ENCODE data around the gene BLOC1S3. TPM values are rescaled to one million over a fixed set of nuclear protein-coding genes. Genes with fewer than 3 reads are reported as not detected.

The BLOC1S3 gene
- total RNA-seq, 2 donors from 2014 or later, result 9.4 to 11.3 TPM

DNA sequence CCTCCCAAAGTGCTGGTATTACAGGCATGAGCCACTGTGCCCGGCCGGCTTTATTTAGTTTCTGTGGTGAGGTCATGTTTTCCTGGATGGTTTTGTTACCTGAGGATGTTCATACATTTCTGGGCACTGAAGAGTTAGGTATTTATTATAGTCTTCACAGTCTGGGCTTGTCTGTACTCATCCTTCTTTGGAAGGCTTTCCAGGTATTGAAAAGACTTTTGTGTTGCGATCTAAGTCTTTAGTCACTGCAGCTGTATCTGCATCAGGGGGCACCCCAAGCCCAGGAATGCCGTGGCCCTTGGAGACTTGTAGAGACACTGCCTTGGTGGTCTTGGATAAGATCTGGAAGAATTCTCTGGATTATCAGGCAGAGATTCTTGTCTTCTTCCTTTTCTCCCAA, 12.8 kb downstream of the BLOC1S3 start:
- Histone ChIP-seq H3K4me3 (ENCODE audit: low read length) (no peak overlapping the region), H3K9me3 (ENCODE audit: control insufficient read depth, low read length) (no peaks in the 10 kb centered on the region), H3K9ac (ENCODE audit: extremely low read depth, low read length, poor library complexity, severe bottlenecking) (no peak overlapping the region), H3K27ac (ENCODE audit: low read depth, low read length) (no peak overlapping the region), H3K27me3 (ENCODE audit: control insufficient read depth, insufficient read depth, low read length, poor library complexity, severe bottlenecking) (no peaks in the 10 kb centered on the region), H3K36me3 (ENCODE audit: control insufficient read depth, insufficient read depth, low read length) (no peaks in the 10 kb centered on the region), H3K4me1 (ENCODE audit: control insufficient read depth, insufficient read depth, low read length) (peaks cover 5% of the 10 kb centered on the region)
- no peak overlapping the region for H3K4me3 Mint-ChIP-seq
- H3K9me3 Mint-ChIP-seq, result no peaks in the 10 kb centered on the region
- H3K4me1 Mint-ChIP-seq, result no peaks in the 10 kb centered on the region
- H3K36me3 Mint-ChIP-seq (ENCODE audit: low read depth), result no peaks in the 10 kb centered on the region
- DNase-seq, result no peak
- whole genome bisulfite sequencing, 2 experiments (ENCODE audit: insufficient coverage in 1 of 2, insufficient read length in 1 of 2), result 94 to 96% methylated on average over 2 to 4 of the region's 4 CpGs
- H3K27ac Mint-ChIP-seq, result no peak overlapping the region
- TF ChIP-seq, protein P1, sequence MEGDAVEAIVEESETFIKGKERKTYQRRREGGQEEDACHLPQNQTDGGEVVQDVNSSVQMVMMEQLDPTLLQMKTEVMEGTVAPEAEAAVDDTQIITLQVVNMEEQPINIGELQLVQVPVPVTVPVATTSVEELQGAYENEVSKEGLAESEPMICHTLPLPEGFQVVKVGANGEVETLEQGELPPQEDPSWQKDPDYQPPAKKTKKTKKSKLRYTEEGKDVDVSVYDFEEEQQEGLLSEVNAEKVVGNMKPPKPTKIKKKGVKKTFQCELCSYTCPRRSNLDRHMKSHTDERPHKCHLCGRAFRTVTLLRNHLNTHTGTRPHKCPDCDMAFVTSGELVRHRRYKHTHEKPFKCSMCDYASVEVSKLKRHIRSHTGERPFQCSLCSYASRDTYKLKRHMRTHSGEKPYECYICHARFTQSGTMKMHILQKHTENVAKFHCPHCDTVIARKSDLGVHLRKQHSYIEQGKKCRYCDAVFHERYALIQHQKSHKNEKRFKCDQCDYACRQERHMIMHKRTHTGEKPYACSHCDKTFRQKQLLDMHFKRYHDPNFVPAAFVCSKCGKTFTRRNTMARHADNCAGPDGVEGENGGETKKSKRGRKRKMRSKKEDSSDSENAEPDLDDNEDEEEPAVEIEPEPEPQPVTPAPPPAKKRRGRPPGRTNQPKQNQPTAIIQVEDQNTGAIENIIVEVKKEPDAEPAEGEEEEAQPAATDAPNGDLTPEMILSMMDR (conservative IDR thresholded peaks at IDR 0.05), result no peak
- peaks cover 6% of the 10 kb centered on the region for H3K27me3 Mint-ChIP-seq (ENCODE audit: insufficient read depth)

GRCh38 chr19:45195764-45196163, 17.2 kb downstream of the BLOC1S3 start:
- Histone ChIP-seq H3K4me1 (ENCODE audit: control insufficient read depth, insufficient read depth, low read length) (peaks cover 5% of the 10 kb centered on the region), H3K36me3 (ENCODE audit: control insufficient read depth, insufficient read depth, low read length) (no peaks in the 10 kb centered on the region), H3K27me3 (ENCODE audit: control insufficient read depth, insufficient read depth, low read length, poor library complexity, severe bottlenecking) (peaks cover 4% of the 10 kb centered on the region), H3K27ac (ENCODE audit: low read depth, low read length) (no peak overlapping the region), H3K9ac (ENCODE audit: extremely low read depth, low read length, poor library complexity, severe bottlenecking) (no peak overlapping the region), H3K4me3 (ENCODE audit: low read length) (no peak overlapping the region), H3K9me3 (ENCODE audit: control insufficient read depth, low read length) (no peaks in the 10 kb centered on the region)
- no peak overlapping the region for H3K27ac Mint-ChIP-seq
- H3K9me3 Mint-ChIP-seq, result no peaks in the 10 kb centered on the region
- TF ChIP-seq, protein P1 (conservative IDR thresholded peaks at IDR 0.05), result no peak
- H3K27me3 Mint-ChIP-seq (ENCODE audit: insufficient read depth), result peaks cover 20% of the 10 kb centered on the region
- no peak for DNase-seq
- H3K4me1 Mint-ChIP-seq, result no peaks in the 10 kb centered on the region
- WGBS, 2 experiments (ENCODE audit: insufficient coverage in 1 of 2, insufficient read length in 1 of 2), result 76 to 80% methylated on average over 6 of the region's 6 CpGs
- H3K4me3 Mint-ChIP-seq, result no peak overlapping the region
- H3K36me3 Mint-ChIP-seq (ENCODE audit: low read depth), result no peaks in the 10 kb centered on the region

- peak; percentile 86 for DNase-seq
- TF ChIP-seq, protein P1 (conservative IDR thresholded peaks at IDR 0.05), result peak; percentile 79
- H3K36me3 ChIP-seq (ENCODE audit: control insufficient read depth, insufficient read depth, low read length), result no peaks in the 10 kb centered on the region
- no peak overlapping the region for H3K27ac Mint-ChIP-seq
- no peak overlapping the region for H3K4me3 Mint-ChIP-seq
- H3K9me3 ChIP-seq (ENCODE audit: control insufficient read depth, low read length), result no peaks in the 10 kb centered on the region
- no peak overlapping the region for H3K4me3 ChIP-seq (ENCODE audit: low read length)
- H3K4me1 ChIP-seq (ENCODE audit: control insufficient read depth, insufficient read depth, low read length), result no peaks in the 10 kb centered on the region
- no peaks in the 10 kb centered on the region for H3K4me1 Mint-ChIP-seq
- no peak overlapping the region for H3K27ac ChIP-seq (ENCODE audit: low read depth, low read length)
- H3K9me3 Mint-ChIP-seq, result no peaks in the 10 kb centered on the region
- no peaks in the 10 kb centered on the region for H3K36me3 Mint-ChIP-seq (ENCODE audit: low read depth)
- peaks cover 20% of the 10 kb centered on the region for H3K27me3 Mint-ChIP-seq (ENCODE audit: insufficient read depth)
- no peak overlapping the region for H3K9ac ChIP-seq (ENCODE audit: extremely low read depth, low read length, poor library complexity, severe bottlenecking)
- H3K27me3 ChIP-seq (ENCODE audit: control insufficient read depth, insufficient read depth, low read length, poor library complexity, severe bottlenecking), result peaks cover 4% of the 10 kb centered on the region
- WGBS, 2 experiments (ENCODE audit: insufficient coverage in 1 of 2, insufficient read length in 1 of 2), result 57 to 73% methylated on average over 2 to 4 of the region's 4 CpGs
These were observed 22.0 kb downstream of the BLOC1S3 start for GRCh38 chr19:45200568-45200967.
